CD4-positive, alpha-beta T cell treated with Interleukin-17A for 4 hours (primary cell): Measurements from ENCODE around the gene MRPL51.
"Not testable (repeated sequence)": the region's sequence is repeated elsewhere in the genome, so short reads cannot be mapped to it uniquely, and the experiment has no call there.

Experiments used
- DNase-seq: peaks from one replicate; pipeline ENCODE4 v3.0.0-alpha.2; 2020; ENCODE audit warnings: mixed read lengths

MRPL51 gene

DNA sequence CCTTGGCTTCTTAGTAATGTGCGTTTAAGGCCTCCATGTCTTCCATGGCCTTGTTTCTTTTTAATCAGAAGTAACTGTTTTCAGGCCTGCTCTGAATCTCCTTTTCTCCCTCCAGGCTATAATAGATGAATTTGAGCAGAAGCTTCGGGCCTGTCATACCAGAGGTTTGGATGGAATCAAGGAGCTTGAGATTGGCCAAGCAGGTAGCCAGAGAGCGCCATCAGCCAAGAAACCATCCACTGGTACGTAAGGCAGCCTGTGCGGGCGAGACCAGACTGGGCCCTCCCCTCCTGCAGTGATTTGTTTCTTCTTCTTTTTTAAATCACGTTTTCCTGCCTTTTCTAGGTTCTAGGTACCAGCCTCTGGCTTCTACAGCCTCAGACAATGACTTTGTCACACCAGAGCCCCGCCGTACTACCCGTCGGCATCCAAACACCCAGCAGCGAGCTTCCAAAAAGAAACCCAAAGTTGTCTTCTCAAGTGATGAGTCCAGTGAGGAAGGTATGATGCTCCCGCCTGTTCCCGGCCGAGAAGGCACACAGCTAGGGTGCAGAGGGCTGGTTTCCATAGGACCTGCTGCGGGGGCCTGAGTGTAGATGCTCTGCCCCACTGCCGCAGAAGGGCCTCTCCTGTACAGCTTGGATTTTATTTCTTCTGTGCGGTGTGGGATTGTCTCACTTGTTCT lies 37.7 kb upstream of the MRPL51 start:
- no peak for DNase-seq

DNA sequence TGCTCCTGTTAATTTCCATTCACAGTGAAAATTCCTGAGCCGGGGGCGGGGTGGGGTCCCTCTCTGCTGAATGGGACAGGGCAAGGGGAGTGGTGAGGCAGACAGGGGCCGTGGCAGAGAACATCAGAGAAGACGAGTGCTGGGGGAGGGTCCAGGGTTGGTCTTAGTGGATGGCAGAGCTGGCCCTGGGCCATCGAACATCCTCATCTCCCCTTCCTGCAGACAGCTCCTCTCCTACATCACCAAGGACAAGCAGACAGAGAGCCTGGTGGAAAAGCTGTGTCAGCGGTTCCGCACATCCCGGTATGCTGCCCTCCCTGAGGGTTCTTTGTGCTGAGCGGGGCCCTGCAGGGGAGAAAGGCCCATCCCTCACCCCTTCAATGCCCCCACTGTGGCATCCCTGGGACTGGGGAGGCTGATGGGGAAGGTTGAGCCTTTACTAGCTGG lies 36.3 kb upstream of the MRPL51 start:
- DNase-seq = no peak

DNA sequence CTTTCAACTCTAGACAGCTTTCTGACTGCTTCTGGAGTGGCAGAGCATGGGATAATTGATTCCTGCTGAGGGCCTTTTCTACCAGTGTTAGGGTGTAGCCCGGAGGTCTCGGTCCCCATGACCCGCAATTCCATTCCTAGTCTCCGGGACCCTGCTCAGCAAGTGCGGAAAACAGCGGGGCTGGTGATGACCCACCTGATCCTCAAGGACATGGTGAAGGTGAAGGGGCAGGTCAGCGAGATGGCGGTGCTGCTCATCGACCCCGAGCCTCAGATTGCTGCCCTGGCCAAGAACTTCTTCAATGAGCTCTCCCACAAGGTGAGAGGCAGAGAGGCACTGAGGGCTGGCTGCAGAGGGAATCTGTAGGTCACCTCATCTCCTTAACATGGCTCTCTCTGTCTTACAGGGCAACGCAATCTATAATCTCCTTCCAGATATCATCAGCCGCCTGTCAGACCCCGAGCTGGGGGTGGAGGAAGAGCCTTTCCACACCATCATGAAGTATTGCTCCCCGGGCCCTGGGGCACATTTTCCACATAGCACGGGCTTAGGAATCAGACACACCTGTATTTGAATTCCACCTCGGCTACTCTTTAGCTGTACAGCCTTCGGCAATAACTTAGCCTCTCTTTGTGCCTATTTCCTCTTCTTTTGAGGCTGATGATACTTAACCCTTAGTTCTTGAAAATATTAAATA lies 35.6 kb upstream of the MRPL51 start:
- DNase-seq = no peak

DNA sequence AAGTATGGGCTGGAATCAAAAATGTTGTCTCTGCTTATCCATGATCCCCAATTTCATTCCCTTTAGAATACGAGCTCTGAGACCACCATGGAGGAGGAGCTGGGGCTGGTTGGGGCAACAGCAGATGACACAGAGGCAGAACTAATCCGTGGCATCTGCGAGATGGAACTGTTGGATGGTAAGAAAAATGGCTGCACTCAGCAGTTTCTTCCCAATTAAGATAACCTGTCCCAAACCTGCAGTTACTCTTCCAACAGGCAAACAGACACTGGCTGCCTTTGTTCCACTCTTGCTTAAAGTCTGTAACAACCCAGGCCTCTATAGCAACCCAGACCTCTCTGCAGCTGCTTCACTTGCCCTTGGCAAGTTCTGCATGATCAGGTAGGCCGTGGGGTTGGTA lies 34.6 kb upstream of the MRPL51 start:
- no peak for DNase-seq

DNA sequence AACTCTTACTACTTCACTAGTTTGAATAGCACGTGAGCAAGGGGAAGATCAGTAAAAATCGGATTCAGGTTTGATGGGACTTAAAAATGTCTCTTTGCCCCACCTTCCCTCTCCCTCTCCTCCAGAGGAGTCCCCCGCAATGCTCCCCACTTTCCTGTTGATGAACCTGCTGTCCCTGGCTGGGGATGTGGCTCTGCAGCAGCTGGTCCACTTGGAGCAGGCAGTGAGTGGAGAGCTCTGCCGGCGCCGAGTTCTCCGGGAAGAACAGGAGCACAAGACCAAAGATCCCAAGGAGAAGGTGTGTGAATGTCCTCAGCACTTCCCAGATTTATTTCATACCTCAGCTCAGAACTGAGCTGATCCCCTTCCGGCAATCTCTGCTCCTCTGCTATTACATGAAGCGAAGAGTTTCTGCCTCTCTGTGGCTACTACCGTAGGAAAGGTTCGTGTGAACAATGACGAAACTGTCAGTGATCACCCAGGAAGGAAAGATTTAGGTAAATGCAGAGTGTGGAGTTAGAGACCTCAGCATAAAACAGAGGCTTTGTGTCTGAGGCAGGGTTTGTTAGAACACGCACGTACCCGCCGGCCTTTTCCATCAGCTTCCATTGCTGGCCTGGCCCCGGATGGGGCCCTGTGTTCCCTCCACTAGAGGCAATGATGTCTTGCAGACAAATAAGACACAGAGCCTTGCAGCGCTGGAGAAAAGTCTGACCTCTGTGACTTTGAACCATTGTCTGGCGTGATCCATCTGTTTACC lies 33.9 kb upstream of the MRPL51 start:
- no peak for DNase-seq

DNA sequence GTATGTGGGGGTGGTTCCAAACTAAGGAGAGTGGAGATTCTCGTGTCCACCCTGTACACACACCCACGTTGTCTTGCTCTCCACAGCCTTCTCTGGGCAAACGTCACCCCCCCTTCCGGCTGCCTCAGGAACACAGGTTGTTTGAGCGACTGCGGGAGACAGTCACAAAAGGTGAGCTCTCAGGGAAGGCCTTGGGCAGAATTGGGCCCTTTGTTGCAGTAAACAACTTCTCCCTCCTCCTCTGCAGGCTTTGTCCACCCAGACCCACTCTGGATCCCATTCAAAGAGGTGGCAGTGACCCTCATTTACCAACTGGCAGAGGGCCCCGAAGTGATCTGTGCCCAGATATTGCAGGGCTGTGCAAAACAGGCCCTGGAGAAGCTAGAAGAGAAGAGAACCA lies 33.1 kb upstream of the MRPL51 start:
- DNase-seq = no peak

DNA sequence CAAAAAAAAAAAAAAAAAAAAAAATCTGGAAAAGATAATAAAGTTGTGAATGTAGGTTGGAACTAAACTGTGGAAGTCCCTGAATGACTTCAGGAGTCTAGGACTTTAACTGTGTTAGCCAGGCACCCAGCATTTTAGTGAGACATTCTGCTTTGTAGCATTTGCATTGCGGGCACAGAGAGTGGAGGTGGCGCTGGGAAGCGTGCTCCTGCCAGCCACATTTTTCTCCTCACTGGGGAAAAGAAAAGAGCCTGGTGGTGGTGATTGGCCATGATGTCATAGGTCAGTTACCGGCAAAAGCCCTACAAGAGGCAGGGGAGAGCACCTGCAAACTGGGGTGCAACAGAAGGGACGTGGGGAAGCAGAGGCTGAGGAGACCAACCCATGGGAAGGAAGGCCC lies 31.6 kb upstream of the MRPL51 start:
- DNase-seq = no peak

DNA sequence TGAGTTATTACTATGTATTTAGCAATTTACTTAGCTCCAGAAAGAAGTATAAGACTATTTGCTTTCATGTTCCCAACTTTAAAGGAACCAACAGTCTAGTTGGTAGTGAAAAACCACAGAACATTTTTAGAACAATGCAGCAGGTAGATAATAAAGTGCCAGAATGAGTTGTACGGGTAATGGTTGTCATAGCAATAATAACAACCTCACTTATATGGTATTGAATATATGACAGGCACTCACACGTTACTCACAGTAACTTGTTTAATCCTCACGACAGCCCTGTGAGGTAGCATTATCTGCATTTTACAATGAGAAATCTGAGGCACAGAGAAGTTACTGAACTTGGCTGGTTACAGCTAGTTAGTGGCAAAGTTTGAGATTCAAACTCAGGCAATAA lies 30.6 kb upstream of the MRPL51 start:
- no peak for DNase-seq

DNA sequence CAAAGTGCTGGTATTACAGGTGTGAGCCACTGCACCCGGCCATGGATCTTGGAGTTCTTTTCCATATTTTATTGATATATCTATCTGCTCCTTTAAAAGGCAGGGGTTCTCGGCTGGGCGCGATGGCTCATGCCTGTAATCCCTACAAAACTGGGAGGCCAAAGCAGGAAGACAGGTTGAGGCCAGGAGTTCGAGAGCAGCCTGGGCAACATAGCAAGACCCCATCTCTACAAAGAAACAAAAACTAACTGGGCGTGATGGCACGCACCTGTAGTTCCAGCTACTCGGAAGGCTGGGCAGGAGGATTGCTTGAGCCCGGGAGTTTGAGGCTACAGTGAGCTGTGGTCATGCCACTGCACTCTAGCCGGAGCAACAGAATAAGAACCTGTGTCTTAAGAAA lies 29.1 kb upstream of the MRPL51 start:
- DNase-seq = no peak

DNA sequence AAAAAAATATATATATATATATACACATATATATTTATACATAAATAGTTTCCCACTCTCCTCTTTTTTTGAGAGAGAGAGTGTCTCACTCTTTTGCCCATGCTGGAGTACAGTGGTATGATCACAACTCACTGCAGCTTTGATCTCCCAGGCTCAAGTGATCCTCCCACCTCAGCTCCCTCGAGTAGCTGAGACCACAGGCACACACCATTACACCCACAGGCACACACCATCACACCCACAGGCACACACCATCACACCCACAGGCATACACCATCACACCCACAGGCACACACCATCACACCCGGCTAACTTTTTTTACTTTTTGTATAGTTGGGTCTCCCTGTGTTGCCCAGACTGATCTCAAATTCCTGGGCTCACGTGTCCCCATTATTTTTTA lies 27.1 kb upstream of the MRPL51 start:
- DNase-seq = no peak

DNA sequence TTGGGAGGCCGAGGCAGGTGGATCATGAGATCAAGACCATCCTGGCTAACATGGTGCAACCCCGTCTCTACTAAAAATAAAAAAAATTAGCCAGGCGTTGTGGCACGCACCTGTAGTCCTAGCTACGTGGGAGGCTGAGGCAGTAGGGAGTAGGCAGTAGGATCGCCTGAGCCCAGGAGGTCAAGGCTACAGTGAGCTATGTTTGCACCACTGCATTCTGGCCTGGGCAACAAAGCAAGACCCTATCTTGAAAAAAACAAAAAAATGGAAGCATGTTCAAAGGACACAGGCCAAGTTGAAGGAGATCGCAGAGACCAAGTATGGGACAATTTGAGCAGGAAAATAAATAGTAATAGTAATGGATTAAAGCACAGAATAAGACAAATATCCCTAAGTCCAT lies 15.0 kb upstream of the MRPL51 start:
- DNase-seq = no peak

DNA sequence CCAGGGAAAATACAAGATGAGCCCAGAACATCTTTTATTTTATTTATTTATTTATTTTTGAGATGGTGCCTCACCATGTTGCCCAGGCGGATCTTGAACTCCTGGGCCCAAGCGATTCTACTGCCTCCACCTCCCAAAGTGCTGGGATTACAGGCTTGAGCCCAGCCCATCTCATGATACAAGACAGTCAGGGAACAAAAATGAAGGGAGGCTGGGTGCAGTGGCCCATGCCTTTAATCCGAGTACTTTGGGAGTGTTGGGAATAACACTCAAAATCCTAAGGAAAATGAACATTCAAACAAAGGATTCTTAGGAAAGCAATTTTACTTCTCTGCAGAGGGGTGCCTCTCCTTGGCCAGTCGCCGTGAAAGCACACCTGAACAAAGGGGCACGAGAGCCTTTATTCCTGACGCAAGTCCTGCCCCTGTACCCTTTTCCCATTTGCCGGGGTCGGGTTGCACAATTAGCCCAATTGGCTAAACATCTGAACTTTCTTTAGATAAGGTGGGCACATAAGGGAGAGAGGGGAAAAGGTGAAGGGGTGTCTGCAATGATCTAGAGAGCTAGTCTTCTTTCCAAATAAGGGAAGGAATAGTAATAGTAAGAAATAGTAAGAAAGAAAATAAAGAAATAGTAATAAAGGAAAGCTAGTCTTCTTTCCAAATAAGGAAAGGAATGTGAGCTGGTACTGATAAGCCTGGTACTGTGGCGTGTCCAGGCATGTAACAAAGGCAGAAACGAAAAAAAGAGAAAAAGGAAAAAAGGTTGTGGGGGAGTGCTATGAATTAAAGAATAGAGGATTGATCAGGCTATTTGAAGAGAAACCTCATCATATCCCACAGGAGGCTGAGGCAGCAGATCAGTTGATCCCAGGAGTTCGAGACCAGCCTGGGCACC lies 14.3 kb upstream of the MRPL51 start:
- DNase-seq = no peak

DNA sequence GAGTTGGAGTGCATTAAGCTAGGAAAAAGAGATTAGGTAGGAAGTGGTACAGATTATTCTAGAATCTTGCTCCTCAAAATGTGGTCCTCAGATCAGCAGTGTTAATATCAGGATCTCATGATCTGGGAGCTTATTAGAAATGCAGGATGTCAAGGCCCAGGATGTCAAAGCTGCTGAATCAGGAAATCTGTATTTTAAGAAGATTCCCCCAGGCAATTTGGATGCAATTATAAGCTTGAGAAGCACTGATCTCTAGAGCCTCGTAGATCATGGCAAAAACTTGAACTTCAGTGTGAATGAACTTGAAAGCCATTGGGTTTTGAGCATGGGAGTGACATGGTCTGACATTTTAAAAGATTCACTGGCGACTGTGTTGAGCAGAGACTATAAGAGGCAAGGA lies 7.4 kb upstream of the MRPL51 start:
- no peak for DNase-seq

DNA sequence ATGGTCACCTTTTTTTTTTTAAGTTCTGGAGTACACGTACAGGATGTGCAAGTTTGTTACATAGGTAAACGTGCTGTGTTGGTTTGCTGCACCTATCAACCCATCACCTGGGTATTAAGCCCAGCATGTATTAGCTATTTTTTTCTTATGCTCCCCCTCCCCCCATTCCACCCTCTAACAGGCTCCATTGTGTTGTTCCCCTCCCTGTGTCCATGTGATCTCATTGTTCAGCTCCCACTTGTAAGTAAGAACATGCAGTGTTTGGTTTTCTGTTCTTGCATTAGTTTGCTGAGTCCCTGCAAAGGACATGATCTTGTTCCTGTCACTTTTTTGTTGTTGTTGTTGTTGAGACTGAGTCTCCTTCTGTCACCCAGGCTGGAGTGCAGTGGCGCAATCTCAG lies 4.2 kb upstream of the MRPL51 start:
- not testable (repeated sequence) for DNase-seq

DNA sequence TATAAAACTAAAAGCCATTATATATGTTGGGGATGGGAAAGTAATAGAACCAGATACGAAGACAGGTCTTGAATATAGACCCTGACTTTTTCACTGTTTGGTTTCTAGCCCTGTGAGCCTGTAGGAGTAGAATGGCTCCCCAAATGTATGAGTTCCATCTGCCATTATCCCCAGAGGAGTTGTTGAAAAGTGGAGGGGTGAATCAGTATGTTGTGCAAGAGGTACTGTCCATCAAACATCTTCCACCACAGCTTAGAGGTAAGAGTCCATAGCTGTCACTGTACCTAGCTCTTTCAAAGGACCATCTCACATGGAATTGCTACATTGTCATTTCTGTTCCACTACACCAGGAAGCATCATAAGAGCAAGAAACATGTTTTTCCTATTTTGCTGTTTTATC lies 1.9 kb upstream of the MRPL51 start:
- DNase-seq = no peak

DNA sequence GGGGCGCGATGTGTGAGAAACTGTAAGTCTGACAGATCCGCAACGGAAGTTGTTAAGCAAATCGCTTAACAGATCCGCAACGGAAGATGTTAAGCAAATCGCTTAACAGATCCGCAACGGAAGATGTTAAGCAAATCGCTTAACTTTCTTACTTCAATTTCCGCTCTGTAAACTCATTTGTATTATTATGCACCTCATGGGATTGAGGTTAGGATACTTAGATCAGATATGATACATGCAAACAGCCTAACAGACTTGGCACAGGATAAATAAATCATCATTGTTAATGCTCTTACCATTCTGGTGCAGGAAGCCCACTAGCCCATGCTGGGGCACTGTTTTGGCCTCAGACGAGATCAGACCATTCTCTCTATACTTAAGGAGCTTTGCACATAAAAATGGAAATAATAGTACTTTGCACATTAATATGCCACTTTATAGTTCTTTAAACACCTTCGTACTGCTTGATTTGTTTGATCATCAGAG lies 1.2 kb upstream of the MRPL51 start:
- DNase-seq = peak; percentile 23

DNA sequence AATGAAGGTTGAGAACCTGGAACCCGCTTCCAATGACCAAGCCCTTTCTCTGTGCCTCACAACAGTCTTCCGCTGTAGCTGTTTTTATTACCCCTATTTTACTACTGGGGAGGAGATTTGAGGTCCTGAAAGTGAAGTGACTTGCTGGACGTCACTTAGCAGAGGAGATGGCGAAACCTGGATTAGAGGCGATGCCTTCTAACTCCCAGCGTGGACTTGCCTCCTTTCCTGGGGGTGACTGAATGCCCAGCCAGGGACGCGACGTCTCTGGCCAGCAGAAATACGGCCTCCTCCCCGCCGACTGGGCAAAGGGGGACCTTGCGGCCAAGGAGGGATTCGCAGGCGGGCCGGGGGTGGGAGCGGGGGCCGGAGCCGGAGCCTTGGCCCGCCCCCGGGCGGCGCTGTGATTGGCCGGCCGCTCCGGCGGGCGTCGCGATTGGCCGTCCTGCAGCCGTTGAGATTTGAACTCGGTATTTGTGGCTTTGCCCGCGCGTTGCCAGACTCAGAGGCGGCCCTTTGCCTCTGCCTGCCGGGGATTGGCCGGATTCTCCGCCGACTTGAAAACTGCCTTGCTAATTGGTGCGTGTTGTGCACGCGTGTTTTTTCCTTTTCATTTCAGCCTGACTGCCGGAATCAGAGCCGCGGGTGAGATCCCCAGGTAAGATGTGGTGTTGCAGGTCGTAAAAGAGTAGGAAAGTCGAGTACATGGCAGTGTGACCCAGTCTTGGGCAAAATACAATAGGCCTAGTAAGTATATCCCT lies 615 bp upstream of the MRPL51 start, which contains the start of gene NCAPD2:
NCAPD2 (plus strand) TSS at position 606 of the 761 bp plus-strand sequence. CDS start 997 bp downstream, outside the sequence.
- DNase-seq = peak; percentile 94

DNA sequence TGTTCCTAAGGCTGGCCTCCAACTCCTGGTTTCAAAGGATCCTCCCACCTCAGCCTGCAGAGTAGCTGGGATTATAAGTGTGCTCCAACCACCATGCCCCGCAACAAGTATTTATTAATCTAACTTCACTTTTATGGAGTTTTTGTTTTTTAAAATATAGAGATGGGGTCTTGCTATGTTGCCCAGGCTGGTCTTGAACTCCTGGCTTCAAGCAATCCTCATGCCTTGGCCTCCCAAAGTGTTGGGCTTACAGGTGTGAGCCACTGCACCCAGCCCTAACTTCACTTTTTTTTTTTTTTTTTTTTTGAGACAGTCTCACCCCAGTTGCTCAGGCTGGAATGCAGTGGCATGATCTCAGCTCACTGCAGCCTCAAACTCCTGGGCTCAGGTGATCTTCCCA lies 2.4 kb downstream of the MRPL51 start:
- DNase-seq = not testable (repeated sequence)

DNA sequence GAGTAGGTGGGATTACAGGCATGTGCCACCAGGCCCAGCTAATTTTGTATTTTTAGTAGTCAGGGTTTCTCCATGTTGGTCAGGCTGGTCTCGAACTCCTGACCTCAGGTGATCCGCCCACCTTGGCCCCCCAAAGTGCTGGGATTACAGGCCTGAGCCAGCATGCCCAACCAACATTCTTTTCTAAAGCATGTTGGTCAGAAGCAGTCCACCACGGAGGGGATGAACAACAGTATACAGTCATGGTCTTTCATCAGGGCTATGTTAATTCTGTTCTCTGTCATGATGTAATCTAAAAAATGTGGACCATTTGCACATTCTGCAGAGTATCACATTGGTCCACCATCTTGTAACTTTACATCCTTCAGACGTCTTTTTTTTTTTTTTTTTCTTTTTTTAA lies 3.6 kb downstream of the MRPL51 start:
- DNase-seq = no peak

DNA sequence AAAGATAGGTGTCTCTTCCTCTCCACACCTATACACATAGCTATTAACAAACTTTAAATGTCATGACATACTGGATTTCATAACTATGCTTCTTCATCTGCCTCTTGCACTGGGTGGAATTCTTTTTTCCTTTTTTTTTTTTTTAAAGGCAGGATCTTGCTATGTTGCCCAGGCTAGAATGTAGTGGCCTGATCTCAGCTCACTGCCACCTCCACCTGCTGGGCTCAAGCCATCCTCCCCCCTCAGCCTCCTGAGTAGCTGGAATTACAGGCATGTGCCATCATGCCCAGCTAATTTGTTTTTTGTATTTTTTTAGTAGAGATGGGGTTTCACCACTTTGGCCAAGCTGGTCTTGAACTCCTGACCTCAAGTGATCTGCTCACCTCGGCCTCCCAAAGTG lies 4.8 kb downstream of the MRPL51 start:
- DNase-seq = no peak

DNA sequence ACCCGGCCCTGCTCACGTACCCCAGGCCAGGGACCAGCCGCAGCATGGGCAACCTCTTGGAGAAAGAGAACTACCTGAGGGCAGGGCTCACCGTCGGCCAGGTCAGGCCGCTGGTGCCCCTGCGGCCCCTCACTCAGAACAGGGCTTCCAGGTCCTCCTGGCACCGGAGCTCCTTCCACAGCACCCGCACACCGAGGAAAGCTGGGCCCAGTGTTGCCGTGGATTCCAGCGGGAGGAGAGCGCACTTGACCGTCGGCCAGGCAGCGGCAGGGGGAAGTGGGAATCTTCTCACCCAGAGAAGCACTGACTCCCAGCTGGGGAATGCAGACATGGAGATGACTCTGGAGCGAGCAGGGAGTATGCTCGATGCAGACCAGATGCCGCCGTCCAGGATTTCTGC lies 14.6 kb downstream of the MRPL51 start:
- DNase-seq = no peak
